Endothelial cell of umbilical vein (primary cell): ENCODE results near the gene FOXL2NB.

ENCODE experiments used
- CTCF ChIP-seq, 2 donors: IDR thresholded peaks; 1 replicate in 1 of 2; 2 replicates in 1 of 2; pipeline ENCODE4 v1.5.1; 2011; ENCODE audit warnings: low read length in 2 of 2, mild to moderate bottlenecking in 2 of 2, moderate library complexity in 2 of 2, control low read depth in 1 of 2, inconsistent platforms in 1 of 2, low read depth in 1 of 2; ENCODE audit not compliant: insufficient read depth in 1 of 2; ENCODE audit errors: extremely low read depth in 1 of 2
- EZH2 ChIP-seq: IDR thresholded peaks from 2 replicates; pipeline ENCODE4 v1.6.1; 2012; ENCODE audit warnings: borderline replicate concordance, low read depth, mild to moderate bottlenecking, moderate library complexity, low read length, inconsistent platforms; ENCODE audit not compliant: severe bottlenecking
- FOS ChIP-seq: IDR thresholded peaks from 2 replicates; pipeline ENCODE4 v1.6.1; 2011; ENCODE audit warnings: mild to moderate bottlenecking, low read length, moderate library complexity, borderline replicate concordance; ENCODE audit not compliant: insufficient read depth
- MAX ChIP-seq: IDR thresholded peaks from 2 replicates; pipeline ENCODE4 v1.6.1; 2011; ENCODE audit not compliant: insufficient read depth, insufficient read length
- MYC ChIP-seq: IDR thresholded peaks from one replicate; pipeline ENCODE4 v1.6.1; 2011; ENCODE audit warnings: mild to moderate bottlenecking, low read depth, low read length
- POLR2A ChIP-seq: IDR thresholded peaks from 2 replicates; pipeline ENCODE4 v1.6.1; 2012; ENCODE audit warnings: low read depth, mild to moderate bottlenecking, control low read depth, low read length
- POLR2AphosphoS5 ChIP-seq: IDR thresholded peaks from 2 replicates; pipeline ENCODE4 v1.6.1; 2012; ENCODE audit warnings: low read depth, mild to moderate bottlenecking, control low read depth, low read length, moderate library complexity; ENCODE audit not compliant: insufficient read depth

- TF ChIP-seq EZH2 (no peak), CTCF (IDR thresholded peaks at IDR 0.05; ENCODE audit: extremely low read depth in 1 of 2, insufficient read depth in 1 of 2, low read depth in 1 of 2, low read length in 2 of 2) (no peak), MYC (no peak), POLR2AphosphoS5 (no peak), MAX (no peak), POLR2A (no peak), FOS (no peak)
These were observed 25.9 kb downstream of the FOXL2NB start for GRCh38 chr3:138972941-138973340.
